ENCODE results near the gene CIDEB.

CIDEB gene

GRCh38 chr14:24255931-24256711 lies 51.7 kb downstream of the CIDEB start:
- Histone ChIP-seq H3K9me2 (replicated peaks; ENCODE audit: insufficient read depth, low read length) (no peaks in the 10 kb centered on the region), H4K20me1 (ENCODE audit: low read depth, low read length) (no peaks in the 10 kb centered on the region), H3K27me3 (ENCODE audit: low read length) (no peaks in the 10 kb centered on the region), H3K27ac (ENCODE audit: low read depth, low read length) (no peak overlapping the region), H3K9me3 (ENCODE audit: insufficient read depth, low read length) (no peaks in the 10 kb centered on the region), H3K36me3 (ENCODE audit: low read length) (no peaks in the 10 kb centered on the region), H3K4me3 (ENCODE audit: insufficient read depth, low read length, poor library complexity, severe bottlenecking) (no peak overlapping the region), H3K4me2 (ENCODE audit: low read depth, low read length, poor library complexity, severe bottlenecking) (no peak overlapping the region), H3F3A (ENCODE audit: insufficient read depth) (no peaks in the 10 kb centered on the region), H3K9ac (ENCODE audit: low read length) (no peak overlapping the region), H3K79me2 (ENCODE audit: insufficient read depth, low read length) (no peaks in the 10 kb centered on the region), H2AFZ (ENCODE audit: low read depth, low read length, severe bottlenecking) (no peak overlapping the region)
- TF ChIP-seq EZH2phosphoT487 (conservative IDR thresholded peaks at IDR 0.05; ENCODE audit: low read length) (no peak), CTCF (IDR thresholded peaks at IDR 0.05; ENCODE audit: insufficient read depth, low read length, poor library complexity, severe bottlenecking) (no peak)

DNA sequence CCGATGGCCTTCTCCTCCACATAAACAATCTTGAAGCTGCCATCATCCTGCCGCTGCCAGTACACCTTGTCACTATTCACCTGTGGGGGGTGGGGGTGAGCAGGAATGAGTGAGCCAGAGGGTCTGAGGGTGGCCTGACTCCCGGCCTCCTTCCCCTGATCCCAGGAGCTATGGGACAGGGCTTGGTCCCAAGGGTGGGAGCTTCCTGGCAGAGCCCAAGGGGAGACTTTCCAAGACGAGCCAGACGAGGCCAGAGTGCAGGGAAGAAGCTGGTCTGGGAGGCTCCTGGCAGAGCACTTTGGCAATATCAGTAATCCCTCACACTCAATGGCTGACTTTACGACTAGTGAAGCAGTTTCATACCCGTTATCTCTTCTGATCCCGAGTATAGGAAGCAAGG lies 52.3 kb downstream of the CIDEB start:
- H3K4me3 ChIP-seq (ENCODE audit: insufficient read depth, low read length, poor library complexity, severe bottlenecking) = no peak overlapping the region
- no peaks in the 10 kb centered on the region for H3K27me3 ChIP-seq (ENCODE audit: low read length)
- no peak overlapping the region for H2AFZ ChIP-seq (ENCODE audit: low read depth, low read length, severe bottlenecking)
- H3K9me3 ChIP-seq (ENCODE audit: insufficient read depth, low read length) = no peaks in the 10 kb centered on the region
- no peak overlapping the region for H3K27ac ChIP-seq (ENCODE audit: low read depth, low read length)
- H3K36me3 ChIP-seq (ENCODE audit: low read length) = no peaks in the 10 kb centered on the region
- H3K9me2 ChIP-seq (replicated peaks; ENCODE audit: insufficient read depth, low read length) = no peaks in the 10 kb centered on the region
- TF ChIP-seq EZH2phosphoT487 (conservative IDR thresholded peaks at IDR 0.05; ENCODE audit: low read length) (no peak), CTCF (IDR thresholded peaks at IDR 0.05; ENCODE audit: insufficient read depth, low read length, poor library complexity, severe bottlenecking) (no peak)
- H4K20me1 ChIP-seq (ENCODE audit: low read depth, low read length) = no peaks in the 10 kb centered on the region
- no peaks in the 10 kb centered on the region for H3F3A ChIP-seq (ENCODE audit: insufficient read depth)
- no peak overlapping the region for H3K4me2 ChIP-seq (ENCODE audit: low read depth, low read length, poor library complexity, severe bottlenecking)
- no peaks in the 10 kb centered on the region for H3K79me2 ChIP-seq (ENCODE audit: insufficient read depth, low read length)
- H3K9ac ChIP-seq (ENCODE audit: low read length) = no peak overlapping the region
